Stimulated activated CD4-positive, alpha-beta T cell treated with anti-CD3 and anti-CD28 coated beads, TNF-alpha, amount 100 ng/mL, for 24 hours (primary cell): ENCODE measurements around the gene SRPK3.
"Not testable (repeated sequence)": the region's sequence is repeated elsewhere in the genome, so short reads cannot be mapped to it uniquely, and the experiment has no call there.

Experiments
- DNase-seq, 3 experiments: peaks; one replicate each; pipeline ENCODE4 v3.0.0-alpha.2; 2020; ENCODE audit warnings: low read depth in 3 of 3

SRPK3 gene

DNA sequence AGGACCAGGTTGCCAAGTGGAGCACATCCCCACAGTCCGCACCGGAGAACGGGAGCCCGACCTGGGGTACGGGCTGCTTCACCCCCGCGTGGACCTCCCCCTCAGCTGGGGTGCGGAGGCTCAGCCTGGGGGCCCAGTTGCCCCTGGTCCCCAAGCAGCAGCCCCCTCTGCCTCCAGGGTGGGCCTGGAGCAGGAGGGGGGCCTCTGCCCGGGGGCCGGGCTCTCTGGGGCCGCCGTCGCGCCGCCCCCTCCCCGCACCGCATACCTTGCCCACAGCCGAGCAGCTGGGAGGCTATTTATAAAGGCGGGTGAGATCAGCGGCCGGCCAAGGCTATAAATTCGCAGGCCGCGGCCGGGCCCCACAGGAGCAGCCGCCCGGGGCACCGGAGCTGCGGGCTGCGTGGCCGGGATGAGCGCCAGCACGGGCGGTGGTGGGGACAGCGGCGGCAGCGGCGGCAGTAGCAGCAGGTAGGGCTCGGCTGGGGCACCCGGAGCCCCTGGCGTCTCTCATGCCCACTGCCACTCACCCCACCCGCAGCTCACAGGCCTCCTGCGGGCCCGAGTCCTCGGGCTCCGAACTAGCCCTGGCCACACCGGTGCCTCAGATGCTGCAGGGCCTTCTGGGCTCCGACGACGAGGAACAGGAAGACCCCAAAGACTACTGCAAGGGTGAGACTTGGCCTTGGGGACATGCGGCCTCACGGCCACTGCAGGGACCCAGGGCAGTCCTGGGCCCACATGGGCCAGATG, at the start of gene SRPK3:
Gene SRPK3 (plus strand): TSS at position 364 of the 750 bp plus-strand sequence. CDS start 46 bp downstream, at position 410.
- no peak for DNase-seq

DNA sequence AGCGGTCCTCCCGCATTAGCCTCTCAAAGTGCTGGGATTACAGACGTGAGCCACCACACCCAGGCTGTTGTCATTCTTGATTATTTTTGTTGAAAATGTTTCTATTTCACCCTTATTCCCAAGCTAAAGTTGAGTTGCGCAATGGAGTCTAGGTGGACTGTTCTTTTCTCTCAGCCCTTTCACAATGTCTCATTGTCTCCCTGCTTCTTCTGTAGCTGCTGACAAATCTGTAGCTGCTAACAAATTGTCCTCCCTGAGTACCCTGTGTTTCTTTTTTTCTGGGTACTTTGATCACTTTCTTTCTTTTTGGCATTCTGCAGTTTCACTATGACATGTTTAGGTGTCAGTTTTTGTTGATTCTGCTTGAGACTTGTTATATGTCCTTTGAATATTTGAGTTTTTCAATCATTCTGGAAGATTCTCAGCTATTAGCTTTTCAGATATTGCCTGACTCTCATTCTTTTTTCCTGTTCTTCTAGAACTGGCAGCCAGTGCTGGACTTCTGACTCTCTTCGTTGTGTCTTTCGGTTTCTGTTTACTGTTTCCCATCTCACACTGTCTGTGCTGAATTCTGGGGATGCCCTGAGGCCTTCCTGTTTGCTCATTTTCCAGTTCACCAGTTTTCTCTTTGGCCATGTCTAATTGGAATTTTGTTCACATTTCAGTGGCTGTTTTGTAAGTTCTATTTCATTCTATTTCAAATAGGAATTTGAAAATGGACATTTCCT, 49.6 kb upstream of the SRPK3 start:
- DNase-seq: no peak

- DNase-seq: no peak
Measured at GRCh38 chrX:153731845-153732215, 49.0 kb upstream of the SRPK3 start.

DNA sequence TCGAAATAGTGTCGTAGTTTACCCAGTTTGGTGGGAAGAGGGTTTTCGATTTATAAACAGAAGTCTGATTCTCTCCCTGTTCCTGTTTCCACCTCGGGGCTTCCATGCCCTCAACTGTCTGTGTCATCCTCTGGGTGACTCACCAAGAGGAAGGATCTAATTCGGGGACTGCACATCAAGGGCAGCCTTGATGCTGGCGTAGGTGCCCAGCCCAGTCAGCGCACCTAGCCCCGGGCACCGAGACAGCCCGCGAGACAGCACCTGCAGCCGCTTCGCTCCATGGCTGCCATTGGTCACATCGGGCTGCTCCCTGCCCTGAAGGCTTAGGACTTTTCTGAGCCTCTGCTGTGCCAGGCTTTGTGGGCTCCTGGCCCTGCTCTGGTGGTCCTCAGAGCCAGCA, 48.4 kb upstream of the SRPK3 start:
- DNase-seq: no peak

DNA sequence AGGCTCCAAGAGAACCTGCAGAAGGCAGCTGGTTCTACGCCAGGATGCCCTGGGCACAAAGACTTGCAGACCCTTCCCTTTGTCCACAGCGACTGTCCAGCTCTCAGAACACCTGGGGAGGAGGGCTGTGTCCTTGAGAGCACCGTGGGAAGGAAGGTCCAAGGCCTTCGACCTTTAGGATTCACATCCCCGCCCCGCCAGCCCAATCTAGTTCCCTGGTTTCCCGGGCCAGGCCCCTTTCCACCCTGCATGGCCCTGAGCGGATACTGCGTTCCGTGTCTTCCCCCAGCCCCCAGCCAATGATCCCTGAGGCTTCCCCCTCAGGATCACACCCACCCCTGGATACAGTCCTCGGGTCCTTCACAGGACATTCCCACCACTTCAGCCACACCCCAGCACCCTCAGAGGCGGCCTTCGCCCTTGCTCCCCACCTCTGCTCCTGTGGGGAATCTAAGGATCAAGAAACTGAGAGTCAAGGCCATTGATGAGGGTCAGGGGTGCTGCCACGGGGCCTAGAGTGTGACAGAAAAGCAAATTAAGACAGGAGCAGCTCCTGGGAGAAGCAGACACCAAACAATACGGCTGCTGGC, 47.1 kb upstream of the SRPK3 start:
- DNase-seq: no peak

DNA sequence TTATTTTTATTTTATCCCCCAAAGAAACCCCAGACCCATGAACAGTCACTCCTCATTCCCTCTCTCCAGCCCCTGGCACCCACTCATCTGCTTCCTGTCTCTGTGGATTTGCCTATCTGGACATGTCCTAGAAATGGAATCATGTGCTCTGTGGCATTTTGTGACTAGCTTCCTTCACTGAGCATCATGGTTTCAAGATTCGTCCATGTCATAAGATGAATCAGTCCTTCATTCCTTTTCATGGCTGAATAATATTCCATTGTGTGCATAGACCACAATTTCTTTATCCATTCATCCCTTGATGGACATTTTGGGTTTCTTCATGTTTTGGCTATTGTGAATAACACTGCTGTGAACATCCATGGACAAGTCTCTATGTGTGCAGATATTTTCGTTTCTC, 46.0 kb upstream of the SRPK3 start:
- DNase-seq: no peak

GRCh38 chrX:153735274-153735673, 45.6 kb upstream of the SRPK3 start:
- no peak for DNase-seq

GRCh38 chrX:153736071-153736820, 44.6 kb upstream of the SRPK3 start:
- DNase-seq: no peak

DNA sequence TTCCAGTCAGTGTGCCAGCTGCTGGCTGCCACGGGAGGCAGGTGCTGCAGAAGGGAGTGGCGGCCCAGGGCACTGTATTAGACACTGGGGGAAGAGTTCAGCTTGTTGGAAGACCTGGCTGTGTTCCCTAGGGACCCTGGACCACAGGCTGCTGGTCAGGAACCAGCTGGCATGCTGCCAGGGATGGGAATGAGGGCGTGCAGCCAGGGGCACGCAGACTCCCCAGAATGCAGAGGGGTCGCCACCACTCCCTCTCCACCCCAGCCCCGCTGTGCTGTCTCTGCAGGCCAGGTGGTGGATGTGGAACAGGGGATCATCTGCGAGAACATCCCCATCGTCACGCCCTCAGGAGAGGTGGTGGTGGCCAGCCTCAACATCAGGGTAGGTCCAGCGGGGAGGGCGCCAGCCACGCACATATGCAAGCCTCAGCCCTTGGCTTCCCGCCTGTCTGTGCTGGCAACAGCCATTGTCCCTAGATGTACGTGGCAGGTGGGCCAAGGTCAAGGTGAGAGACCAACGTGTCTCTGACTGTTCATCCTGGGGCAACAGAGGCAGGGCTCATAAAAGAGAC, 43.9 kb upstream of the SRPK3 start:
- no peak for DNase-seq

GRCh38 chrX:153738056-153738605, 42.7 kb upstream of the SRPK3 start:
- no peak for DNase-seq

GRCh38 chrX:153739754-153740486, 40.9 kb upstream of the SRPK3 start:
- DNase-seq: no peak

- no peak for DNase-seq
Measured at GRCh38 chrX:153740631-153741222, 40.1 kb upstream of the SRPK3 start.

- DNase-seq: no peak
Measured at GRCh38 chrX:153741446-153741845, 39.4 kb upstream of the SRPK3 start.

GRCh38 chrX:153742111-153742510, 38.7 kb upstream of the SRPK3 start:
- not testable (repeated sequence) for DNase-seq

GRCh38 chrX:153742796-153743467, 37.9 kb upstream of the SRPK3 start:
- DNase-seq: not testable (repeated sequence)

- DNase-seq: not testable (repeated sequence)
Measured at GRCh38 chrX:153743468-153744209, 37.2 kb upstream of the SRPK3 start.

- DNase-seq: no peak
Measured at GRCh38 chrX:153744210-153745066, 36.4 kb upstream of the SRPK3 start.

DNA sequence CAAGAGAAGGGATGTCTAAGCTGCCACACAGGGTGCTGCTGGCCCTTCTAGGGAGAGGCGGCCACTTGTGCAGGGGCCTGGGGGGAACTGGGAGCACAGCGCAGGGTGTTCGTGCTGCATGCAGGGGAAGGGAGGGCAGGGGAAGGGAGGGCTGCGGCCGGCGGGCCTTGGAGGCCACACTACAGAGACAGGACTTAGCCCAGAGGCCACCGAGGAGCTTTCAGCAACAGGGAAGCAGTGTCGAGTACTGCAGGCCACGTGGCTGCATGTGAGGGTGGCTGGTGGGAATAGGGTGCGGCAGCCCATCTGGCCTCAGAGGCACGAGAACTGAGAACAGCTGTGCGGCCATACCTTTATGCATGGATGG, 35.8 kb upstream of the SRPK3 start:
- not testable (repeated sequence) for DNase-seq
